Fibroblast of villous mesenchyme (primary cell): ENCODE results near the gene CPA2. TPM values are rescaled to one million over a fixed set of nuclear protein-coding genes. Genes with fewer than 3 reads are reported as not detected.
"Not testable (repeated sequence)": the region's sequence is repeated elsewhere in the genome, so short reads cannot be mapped to it uniquely, and the experiment has no call there.

Experiments used
- DNase-seq: peaks from one replicate; pipeline ENCODE4 v3.0.0-alpha.2; 2010; ENCODE audit warnings: low read depth
- H3K4me3 ChIP-seq: 2 replicates; pipeline ENCODE4 v1.5.1; 2011; ENCODE audit warnings: low read depth, mild to moderate bottlenecking, low read length
- total RNA-seq: library from RNA; depleted of rRNA; stranded (reverse); fragments of >200 nt; gene quantifications from 2 replicates; pipeline ENCODE4 v1.2.3, GENCODE V29; 2012
- TF ChIP-seq, protein P1 (sequence below): IDR thresholded peaks from 2 replicates; pipeline ENCODE4 v1.5.1; 2012; ENCODE audit warnings: low read depth, mild to moderate bottlenecking, low read length; ENCODE audit not compliant: insufficient read depth

Gene CPA2
- total RNA-seq, 1 donor, result not detected

DNA sequence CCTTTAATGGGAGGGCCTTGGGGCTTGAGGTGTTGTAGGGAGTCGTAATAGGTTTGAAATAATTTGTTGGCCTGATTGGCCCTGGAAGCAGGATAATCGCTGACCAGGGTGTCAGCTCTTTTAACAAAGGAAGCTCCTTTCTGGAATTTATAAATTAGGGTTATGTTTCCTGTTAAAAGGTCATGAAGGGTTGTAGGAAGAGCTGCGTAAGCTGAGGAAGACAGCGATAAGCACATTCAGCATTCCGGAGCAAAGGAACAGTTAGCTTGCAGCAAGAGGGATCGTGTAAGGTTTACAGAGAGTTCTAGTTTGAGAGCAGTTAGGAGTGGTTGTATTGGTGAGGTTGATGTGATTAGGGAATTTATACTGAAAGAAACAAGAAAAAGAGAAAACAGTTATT lies 47.6 kb downstream of the CPA2 start:
- no peak overlapping the region for H3K4me3 ChIP-seq
- TF ChIP-seq, protein P1, sequence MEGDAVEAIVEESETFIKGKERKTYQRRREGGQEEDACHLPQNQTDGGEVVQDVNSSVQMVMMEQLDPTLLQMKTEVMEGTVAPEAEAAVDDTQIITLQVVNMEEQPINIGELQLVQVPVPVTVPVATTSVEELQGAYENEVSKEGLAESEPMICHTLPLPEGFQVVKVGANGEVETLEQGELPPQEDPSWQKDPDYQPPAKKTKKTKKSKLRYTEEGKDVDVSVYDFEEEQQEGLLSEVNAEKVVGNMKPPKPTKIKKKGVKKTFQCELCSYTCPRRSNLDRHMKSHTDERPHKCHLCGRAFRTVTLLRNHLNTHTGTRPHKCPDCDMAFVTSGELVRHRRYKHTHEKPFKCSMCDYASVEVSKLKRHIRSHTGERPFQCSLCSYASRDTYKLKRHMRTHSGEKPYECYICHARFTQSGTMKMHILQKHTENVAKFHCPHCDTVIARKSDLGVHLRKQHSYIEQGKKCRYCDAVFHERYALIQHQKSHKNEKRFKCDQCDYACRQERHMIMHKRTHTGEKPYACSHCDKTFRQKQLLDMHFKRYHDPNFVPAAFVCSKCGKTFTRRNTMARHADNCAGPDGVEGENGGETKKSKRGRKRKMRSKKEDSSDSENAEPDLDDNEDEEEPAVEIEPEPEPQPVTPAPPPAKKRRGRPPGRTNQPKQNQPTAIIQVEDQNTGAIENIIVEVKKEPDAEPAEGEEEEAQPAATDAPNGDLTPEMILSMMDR, result no peak
- peak; percentile 22 for DNase-seq

DNA sequence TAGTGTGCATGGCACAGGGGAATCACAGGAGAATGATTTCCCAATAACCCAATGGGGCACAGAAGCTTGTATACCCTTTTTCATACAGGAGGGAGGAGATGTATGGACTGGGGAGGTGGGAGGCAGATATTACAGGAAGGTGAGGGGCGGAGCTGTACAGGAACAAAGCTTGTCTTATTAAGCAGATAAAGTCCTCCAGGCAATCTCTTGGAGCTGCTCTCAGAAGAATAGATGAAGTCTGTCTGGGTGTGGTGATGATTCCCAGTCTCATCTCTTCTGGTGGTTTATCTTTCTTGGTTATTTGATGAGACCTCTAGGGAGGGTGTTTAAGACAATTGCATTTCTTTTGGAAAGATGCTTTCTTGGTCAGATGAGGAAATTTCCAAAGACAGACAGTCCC lies 52.9 kb downstream of the CPA2 start:
- DNase-seq, result no peak
- TF ChIP-seq, protein P1, result no peak
- no peak overlapping the region for H3K4me3 ChIP-seq

DNA sequence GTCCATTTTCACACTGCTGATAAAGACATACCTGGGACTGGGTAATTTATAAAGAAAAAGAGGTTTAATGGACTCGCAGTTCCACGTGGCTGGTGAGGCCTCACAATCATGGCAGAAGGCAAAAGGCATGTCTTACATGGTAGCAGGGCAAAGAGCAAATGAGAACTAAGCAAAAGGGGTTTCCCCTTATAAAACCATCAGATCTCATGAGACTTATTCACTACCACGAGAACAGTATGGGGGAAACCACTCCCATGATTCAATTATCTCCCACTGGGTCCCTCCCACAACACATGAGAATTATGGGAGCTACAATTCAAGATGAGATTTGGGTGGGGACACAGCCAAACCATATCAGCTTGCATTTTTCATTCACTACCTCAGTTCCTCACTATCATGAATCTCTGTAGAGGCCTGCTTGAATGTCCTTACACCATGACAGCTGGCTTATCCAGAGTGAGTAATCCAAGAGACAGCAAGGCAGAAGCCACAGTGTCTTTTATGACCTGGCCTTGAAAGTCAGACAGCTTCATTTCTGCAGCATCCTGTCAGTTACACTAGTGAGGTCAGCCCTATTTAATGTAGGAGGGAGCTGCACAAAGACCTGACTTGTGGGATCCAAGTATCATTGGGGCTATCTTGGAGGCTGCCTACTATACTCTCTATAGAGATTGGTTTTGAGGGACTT lies 55.0 kb downstream of the CPA2 start:
- DNase-seq, result peak; percentile 44
- not testable (repeated sequence) for H3K4me3 ChIP-seq

DNA sequence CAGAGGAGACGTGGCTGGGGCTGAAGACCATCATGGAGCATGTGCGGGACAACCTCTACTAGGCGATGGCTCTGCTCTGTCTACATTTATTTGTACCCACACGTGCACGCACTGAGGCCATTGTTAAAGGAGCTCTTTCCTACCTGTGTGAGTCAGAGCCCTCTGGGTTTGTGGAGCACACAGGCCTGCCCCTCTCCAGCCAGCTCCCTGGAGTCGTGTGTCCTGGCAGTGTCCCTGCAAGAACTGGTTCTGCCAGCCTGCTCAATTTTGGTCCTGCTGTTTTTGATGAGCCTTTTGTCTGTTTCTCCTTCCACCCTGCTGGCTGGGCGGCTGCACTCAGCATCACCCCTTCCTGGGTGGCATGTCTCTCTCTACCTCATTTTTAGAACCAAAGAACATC lies 56.0 kb downstream of the CPA2 start:
- TF ChIP-seq, protein P1, result no peak
- DNase-seq, result no peak
- H3K4me3 ChIP-seq, result no peak overlapping the region

DNA sequence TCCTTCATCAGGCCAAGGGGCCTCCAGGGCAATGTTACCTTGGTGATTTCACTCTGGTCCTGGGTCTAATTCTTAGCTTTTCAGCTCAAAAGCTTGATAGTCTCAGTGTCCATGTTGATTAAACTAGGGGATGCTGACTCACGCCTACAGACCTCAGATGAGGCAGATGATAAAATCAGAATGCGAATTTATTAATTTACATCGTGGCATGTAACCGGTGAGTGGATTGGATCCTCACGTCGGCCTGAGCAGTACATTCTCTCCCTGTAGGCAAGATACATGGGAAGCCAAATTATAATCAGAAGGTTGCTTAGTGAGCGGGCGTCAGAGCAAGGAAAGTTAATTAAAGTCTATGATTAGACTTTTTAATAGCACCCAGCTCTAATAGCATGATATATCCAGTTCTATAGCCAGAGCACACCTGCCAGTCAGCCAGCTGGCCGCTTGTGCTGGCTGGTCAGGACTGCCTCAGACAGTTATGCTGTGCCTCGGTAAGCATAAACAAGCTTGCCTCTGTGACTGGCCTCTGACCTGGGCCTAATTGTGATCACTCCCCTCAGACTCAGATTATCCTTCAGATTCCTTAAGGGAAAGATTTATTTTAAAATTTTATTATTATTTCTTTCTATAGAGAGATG lies 57.8 kb downstream of the CPA2 start:
- peak; percentile 22 for DNase-seq
- TF ChIP-seq, protein P1, result no peak
- no peak overlapping the region for H3K4me3 ChIP-seq

DNA sequence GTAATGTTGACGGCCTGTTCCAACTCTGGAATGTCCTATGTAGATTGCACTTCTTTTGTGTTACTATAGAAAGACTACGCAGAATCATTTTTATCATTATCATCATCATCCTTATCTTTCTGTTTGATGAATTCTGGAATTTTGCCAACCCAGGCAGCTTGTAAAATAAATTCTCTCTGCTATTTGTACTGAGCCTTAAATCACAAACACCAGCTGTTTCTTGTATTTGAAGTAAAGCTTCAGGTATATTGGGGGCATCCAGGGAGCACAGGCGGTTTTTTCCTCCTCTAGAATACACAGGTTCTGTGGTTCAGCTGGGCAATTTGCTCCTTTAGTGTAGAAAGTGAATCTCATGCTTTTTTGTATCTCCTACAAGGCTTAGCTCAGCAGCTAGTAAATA lies 63.0 kb downstream of the CPA2 start:
- TF ChIP-seq, protein P1, result no peak
- H3K4me3 ChIP-seq, result no peak overlapping the region
- DNase-seq, result peak; percentile 32

DNA sequence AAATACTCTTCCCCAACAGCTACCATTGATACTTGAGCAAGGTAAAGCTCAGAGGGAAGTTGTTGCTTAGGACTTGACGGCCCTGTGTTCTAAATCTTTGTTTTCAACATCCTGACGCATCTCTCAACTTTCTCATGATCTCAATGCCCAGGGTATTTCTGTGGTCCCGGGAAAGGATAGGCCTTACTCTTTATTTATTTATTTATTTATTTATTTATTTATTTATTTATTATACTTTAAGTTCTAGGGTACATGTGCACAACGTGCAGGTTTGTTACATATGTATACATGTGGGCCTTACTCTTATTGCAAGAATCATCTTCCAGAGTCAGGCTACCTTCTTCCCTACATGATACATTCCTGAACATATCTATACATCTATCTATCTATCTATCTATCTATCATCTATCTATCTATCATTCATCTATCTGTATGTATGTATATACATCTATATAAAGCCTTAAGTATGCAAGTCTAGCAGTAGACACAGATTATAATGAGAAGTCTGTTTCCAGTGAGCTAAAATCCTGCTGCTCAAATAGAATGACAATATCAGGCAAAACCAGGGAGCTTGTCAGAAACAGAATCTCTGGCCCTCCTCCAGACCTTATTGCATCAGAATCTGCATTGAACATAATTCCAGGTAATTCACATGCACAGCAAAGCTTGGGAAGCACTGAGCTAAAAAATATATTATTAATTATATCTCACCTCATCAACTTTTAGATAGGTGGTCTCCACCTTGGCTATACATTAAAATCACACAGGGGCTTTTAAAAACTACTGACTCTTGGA lies 65.8 kb downstream of the CPA2 start:
- H3K4me3 ChIP-seq, result no peak overlapping the region
- DNase-seq, result peak; percentile 23
- TF ChIP-seq, protein P1, result no peak
